PC-3 (cell line): ENCODE results near the gene NFKB1.

Experiments
- CTCF ChIP-seq: fragments of 300-600 bp; sonication (generic); conservative IDR thresholded peaks from 2 replicates; pipeline ENCODE4 v1.5.1; 2017; ENCODE audit warnings: antibody characterized with exemption, low read depth, mild to moderate bottlenecking, low read length
- EZH2 ChIP-seq: fragments of 300-600 bp; sonication (generic); IDR thresholded peaks from one replicate; pipeline ENCODE4 v1.6.1; 2017; ENCODE audit warnings: antibody characterized with exemption, mild to moderate bottlenecking, low read length; ENCODE audit not compliant: unreplicated experiment
- EZH2phosphoT487 ChIP-seq: fragments of 300-600 bp; sonication (generic); IDR thresholded peaks from 2 replicates; pipeline ENCODE4 v1.6.1; 2018; ENCODE audit warnings: mild to moderate bottlenecking, antibody characterized with exemption, low read length, borderline replicate concordance

DNA sequence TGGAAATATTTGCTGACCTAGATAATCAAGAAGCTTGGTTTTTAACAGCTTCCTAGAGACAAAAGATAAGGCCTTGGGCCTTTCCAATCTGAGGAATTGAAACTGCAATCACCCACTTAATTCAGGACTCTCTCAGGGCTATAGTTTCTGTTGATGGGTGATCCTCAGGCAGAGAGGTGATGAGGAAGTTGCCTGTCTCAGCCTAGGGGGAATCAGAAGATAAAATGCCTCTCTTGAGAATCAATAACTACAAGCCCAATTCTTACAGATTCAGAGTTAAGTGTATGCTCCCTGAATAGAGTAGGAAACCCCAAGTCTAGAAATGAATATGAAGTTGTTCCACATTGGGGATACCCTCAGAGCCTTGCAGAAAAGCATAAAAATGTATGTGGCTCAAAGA, 45.5 kb downstream of the NFKB1 start:
- TF ChIP-seq CTCF = no peak
- TF ChIP-seq EZH2 = no peak
- no peak for TF ChIP-seq EZH2phosphoT487
